Measurements from ENCODE around the gene MOAP1.

MOAP1 gene

DNA sequence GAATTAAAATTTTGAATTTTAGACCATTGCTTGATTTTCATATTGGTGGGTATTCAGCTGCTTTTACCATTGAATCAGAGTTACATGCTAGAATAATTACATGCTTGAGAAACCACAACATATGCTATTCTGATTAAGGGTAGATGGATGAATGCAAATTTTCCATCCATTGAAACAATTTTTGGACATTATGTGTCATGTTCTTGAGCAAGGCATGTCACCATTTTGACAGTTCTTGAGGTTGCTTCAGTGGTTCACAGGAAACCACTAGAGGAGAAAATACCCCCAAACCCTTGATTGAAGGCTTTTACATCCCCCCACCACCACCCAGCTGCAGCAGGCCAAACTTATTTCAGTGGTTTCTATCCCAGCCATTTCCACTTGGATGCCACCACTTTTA lies 35.8 kb upstream of the MOAP1 start:
- TF ChIP-seq, protein P1, sequence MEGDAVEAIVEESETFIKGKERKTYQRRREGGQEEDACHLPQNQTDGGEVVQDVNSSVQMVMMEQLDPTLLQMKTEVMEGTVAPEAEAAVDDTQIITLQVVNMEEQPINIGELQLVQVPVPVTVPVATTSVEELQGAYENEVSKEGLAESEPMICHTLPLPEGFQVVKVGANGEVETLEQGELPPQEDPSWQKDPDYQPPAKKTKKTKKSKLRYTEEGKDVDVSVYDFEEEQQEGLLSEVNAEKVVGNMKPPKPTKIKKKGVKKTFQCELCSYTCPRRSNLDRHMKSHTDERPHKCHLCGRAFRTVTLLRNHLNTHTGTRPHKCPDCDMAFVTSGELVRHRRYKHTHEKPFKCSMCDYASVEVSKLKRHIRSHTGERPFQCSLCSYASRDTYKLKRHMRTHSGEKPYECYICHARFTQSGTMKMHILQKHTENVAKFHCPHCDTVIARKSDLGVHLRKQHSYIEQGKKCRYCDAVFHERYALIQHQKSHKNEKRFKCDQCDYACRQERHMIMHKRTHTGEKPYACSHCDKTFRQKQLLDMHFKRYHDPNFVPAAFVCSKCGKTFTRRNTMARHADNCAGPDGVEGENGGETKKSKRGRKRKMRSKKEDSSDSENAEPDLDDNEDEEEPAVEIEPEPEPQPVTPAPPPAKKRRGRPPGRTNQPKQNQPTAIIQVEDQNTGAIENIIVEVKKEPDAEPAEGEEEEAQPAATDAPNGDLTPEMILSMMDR (IDR thresholded peaks at IDR 0.05; ENCODE audit: borderline replicate concordance, insufficient read depth, low read depth, low read length), result no peak
- H3K4me3 ChIP-seq (ENCODE audit: low read depth, low read length), result no peak overlapping the region

DNA sequence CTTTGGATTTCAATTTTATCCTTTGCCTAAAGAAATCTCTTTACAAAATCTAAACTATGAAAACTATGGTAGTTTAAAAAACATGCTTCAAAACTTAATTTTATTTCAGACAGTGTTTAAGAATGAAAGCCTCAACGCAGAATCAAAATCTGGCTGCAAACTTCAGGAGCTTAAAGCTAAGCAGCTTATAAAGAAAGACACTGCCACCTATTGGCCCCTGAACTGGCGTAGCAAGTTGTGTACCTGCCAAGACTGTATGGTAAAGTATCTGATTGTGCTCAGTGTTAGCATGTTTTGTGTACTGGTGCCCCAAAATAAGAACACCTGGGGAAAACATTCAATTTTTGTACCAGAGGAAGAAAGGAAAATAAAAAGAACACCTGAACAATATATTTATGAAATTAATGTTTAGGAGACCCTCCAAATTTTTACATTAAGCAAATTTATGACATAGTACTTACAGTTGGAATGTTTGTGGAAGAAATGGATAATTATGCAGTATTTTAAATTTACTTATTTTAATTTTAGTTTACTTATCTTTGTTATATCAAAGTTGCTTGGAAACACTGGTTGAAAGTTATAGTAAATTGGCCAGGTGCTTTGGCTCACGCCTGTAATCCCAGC lies 34.5 kb upstream of the MOAP1 start:
- no peak overlapping the region for H3K4me3 ChIP-seq (ENCODE audit: low read depth, low read length)
- TF ChIP-seq, protein P1 (IDR thresholded peaks at IDR 0.05; ENCODE audit: borderline replicate concordance, insufficient read depth, low read depth, low read length), result peak; percentile 66; the same call in 1 of the 2 replicates

DNA sequence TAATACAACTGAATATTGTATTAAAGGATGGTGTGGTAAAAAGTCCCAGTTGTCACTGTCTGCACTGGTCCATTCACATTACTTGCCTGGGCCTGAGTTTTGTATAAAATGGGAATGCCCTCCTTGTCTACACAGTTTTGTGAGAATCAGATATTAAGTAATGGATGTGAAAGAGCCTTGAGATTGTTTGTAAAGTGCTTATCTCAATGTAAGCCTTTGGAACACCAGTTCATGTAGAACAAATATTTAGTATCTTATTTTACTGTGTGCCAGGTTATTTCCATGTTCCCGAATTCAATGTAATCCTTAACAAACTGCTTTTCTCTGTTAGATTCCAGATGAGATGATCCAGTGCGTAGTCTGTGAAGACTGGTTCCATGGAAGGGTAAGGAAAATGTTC lies 29.9 kb upstream of the MOAP1 start:
- TF ChIP-seq, protein P1 (IDR thresholded peaks at IDR 0.05; ENCODE audit: borderline replicate concordance, insufficient read depth, low read depth, low read length), result no peak

DNA sequence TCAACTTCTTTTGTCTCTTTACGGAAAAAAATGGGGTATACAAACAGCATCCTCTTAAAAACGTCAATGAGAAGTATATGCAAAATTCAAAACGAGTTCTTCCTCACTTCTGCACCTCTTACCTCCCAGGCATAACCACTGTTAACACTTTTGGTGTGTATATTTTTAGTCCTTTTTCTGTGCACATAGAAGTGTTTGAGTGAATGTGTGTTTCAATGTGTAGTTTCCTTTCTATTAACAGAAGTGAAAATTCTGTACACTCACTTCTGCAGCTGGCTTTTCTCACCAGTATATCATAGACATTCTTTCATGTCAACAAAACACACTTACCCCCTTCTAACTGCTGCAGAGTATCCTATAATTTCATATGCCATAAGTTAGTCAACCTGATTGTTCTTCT lies 27.7 kb upstream of the MOAP1 start:
- H3K4me3 ChIP-seq (ENCODE audit: low read depth, low read length), result no peak overlapping the region
- TF ChIP-seq, protein P1 (IDR thresholded peaks at IDR 0.05; ENCODE audit: borderline replicate concordance, insufficient read depth, low read depth, low read length), result no peak

More for the DNA sequence above, 29.9 kb upstream of the MOAP1 start:
- H3K4me3 ChIP-seq (ENCODE audit: low read depth, low read length), result no peak overlapping the region

DNA sequence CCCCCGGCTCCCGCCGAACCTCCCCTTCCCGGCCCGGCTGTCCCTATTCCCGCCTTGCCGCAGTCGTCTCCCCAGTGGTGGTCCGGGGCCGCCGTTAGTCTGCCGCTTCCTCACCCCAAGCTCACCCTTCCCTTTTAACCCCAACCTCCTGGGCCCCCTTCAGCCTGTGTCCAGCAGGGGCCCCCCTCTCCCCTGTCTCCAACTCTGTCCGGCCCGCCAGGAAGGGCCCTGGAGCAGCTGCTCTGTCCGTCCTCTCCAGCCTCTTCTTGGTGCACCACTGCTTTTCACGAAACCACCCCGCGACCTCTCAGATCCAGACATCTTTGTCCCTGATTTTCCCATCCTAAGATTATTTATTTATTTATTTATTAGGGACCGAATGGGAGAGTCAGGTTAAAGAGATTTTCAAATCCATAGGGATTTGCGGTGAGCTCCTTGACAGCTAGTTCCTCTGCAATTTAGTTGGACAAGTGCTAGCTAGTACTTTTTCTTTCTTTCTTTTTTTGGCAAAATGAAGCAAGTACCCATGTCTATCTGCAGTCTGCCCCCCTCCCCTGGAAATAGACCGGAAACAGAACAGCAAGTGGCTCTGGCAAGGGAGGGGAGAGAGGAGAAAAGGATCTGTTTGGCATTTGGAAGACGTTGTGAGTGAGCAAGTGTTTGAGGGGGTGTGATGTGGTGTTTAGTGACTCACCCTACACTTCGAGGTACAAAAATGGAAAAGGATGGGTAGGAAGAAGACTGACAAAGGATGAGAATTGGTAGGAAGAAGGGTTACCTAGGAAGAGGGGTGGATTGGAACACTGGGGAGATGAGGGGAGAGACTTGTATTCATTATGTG lies 23.0 kb upstream of the MOAP1 start:
- TF ChIP-seq, protein P1 (IDR thresholded peaks at IDR 0.05; ENCODE audit: borderline replicate concordance, insufficient read depth, low read depth, low read length), result peak; percentile 44
- H3K4me3 ChIP-seq (ENCODE audit: low read depth, low read length), result peak overlapping the region; percentile 84

DNA sequence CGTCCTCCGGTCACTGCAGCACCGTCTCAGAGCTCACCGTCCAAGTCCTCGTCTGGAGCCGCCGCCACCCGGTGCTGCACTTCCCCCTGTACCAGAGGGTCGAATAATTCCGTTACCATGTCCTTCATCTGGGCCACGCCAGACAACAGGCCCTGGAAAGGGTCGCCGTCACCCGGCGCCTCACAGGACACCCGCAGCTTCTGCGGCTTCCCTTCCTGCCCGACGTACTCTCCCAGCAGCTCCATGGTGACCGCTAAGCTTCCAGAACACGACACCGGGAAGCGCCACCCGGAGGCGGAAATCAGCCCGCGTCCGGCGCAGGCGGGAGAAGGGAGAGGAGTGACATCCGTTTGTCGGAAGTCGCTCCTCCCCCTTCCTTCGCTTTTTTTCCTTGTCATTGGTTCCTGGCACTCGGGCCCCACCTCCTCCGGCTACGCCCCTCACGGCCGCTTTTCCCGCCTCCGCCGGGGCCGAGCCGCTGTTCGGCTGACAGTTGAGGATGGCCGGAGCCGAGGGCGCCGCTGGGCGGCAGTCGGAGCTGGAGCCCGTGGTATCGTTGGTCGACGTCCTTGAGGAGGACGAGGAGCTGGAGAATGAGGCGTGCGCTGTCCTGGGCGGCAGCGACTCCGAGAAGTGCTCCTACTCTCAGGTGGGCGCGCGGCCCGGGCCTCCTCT lies 22.2 kb upstream of the MOAP1 start, which contains the start of the genes GON7 and UBR7:
Gene GON7 (minus strand): TSS at position 273 of the 675 bp plus-strand sequence. CDS start 28 bp downstream, at position 245.
Gene UBR7 (plus strand): TSS at position 464 of the 675 bp plus-strand sequence. CDS start 36 bp downstream, at position 500.
- peak within 1 kb of the TSS; percentile 84 for H3K4me3 ChIP-seq (ENCODE audit: low read depth, low read length)
- TF ChIP-seq, protein P1 (IDR thresholded peaks at IDR 0.05; ENCODE audit: borderline replicate concordance, insufficient read depth, low read depth, low read length), result no peak

Measured in GM12875 (cell line).